HepG2 (cell line): Measurements from ENCODE around the gene FBXO28. TPM values are rescaled to one million over a fixed set of nuclear protein-coding genes. Genes with fewer than 3 reads are reported as not detected.
A peak's percentile ranks its signal among the peaks of the same experiment; 100 is the strongest.

ENCODE experiments used
- ATAC-seq: fragments of 200-7000 bp; cut with Tn5 transposase; 3 replicates; pipeline ENCODE4 v1.9.1; 2020; ENCODE audit warnings: mild to moderate bottlenecking, moderate library complexity
- BruUV-seq: library from RNA; stranded (reverse); fragments of 400-500 nt; replicated peaks from 2 replicates; lab custom pipeline; 2021; lab: Mats Ljungman, UMichigan
- CTCF ChIA-PET: fragments of 300-600 bp; formaldehyde crosslinking; extraction: SDS; loops from one replicate; lab custom pipeline; 2021; ENCODE audit warnings: low total read pairs, inconsistent platforms, low intra/inter-chr PET ratio; lab: Yijun Ruan, JAX
- POLR2A ChIA-PET: fragments of 350-600 bp; sonication (Branson Sonifier 250); formaldehyde crosslinking; loops from one replicate; lab custom pipeline; 2020; ENCODE audit warnings: antibody characterized with exemption, inconsistent platforms; lab: Yijun Ruan, JAX
- DNase-seq: peaks from one replicate; pipeline ENCODE4 v3.0.0-alpha.2; 2015; ENCODE audit warnings: low spot score
- FAIRE-seq: peaks from 3 replicates; lab custom pipeline; 2011; peaks lifted over from hg19 to GRCh38; lab: Jason Lieb, UNC
- H2AFZ ChIP-seq: one replicate; pipeline ENCODE4 v1.6.1; 2011; ENCODE audit warnings: low read length, inconsistent platforms
- H3K27ac ChIP-seq: fragments of 300-600 bp; 3 replicates; pipeline ENCODE4 v1.8.0; 2011; ENCODE audit warnings: mixed run types, mild to moderate bottlenecking, mixed read lengths, low read length, inconsistent platforms; ENCODE audit not compliant: insufficient read depth; ENCODE audit errors: extremely low read length
- H3K27me3 ChIP-seq, 2 experiments: fragments of 200-600 bp in 1 of 2; 2 replicates in 1 of 2; 3 replicates in 1 of 2; pipeline versions ENCODE4 v1.6.0 to v1.8.0; 2011; ENCODE audit warnings: low read length in 2 of 2, mild to moderate bottlenecking in 2 of 2, moderate library complexity in 2 of 2, inconsistent platforms in 1 of 2; ENCODE audit not compliant: insufficient read depth in 2 of 2, control insufficient read depth in 1 of 2
- H3K36me3 ChIP-seq, 2 experiments: fragments of 200-600 bp in 1 of 2; replicated peaks in 1 of 2; 2 replicates in 1 of 2; 3 replicates in 1 of 2; pipeline versions ENCODE4 v1.5.1 to v1.8.0; 2011; ENCODE audit warnings: low read length in 2 of 2, inconsistent platforms in 1 of 2; ENCODE audit not compliant: insufficient read depth in 2 of 2, control insufficient read depth in 1 of 2
- H3K4me1 ChIP-seq: 2 replicates; pipeline ENCODE4 v1.5.1; 2012; ENCODE audit warnings: low read length, inconsistent platforms; ENCODE audit not compliant: insufficient read depth
- H3K4me2 ChIP-seq: 2 replicates; pipeline ENCODE4 v1.6.0; 2011; ENCODE audit warnings: low read depth, low read length, inconsistent platforms
- H3K4me3 ChIP-seq, 3 experiments: fragments of 200-600 bp in 1 of 3; sonication (generic), shearing (Covaris generic) in 1 of 3; replicated peaks in 1 of 3; 2 replicates each; pipeline ENCODE4 v1.5.1; 2011 to 2016; ENCODE audit warnings: low read length in 3 of 3, inconsistent platforms in 2 of 3, low read depth in 2 of 3, mild to moderate bottlenecking in 2 of 3, control low read depth in 1 of 3, mixed read lengths in 1 of 3; ENCODE audit not compliant: insufficient read depth in 1 of 3
- H3K79me2 ChIP-seq: one replicate; pipeline ENCODE4 v1.6.1; 2011; ENCODE audit warnings: low read length, inconsistent platforms; ENCODE audit not compliant: insufficient read depth
- H3K9ac ChIP-seq: 2 replicates; pipeline ENCODE4 v1.6.0; 2011; ENCODE audit warnings: mild to moderate bottlenecking, low read depth, low read length, inconsistent platforms; ENCODE audit not compliant: insufficient read depth
- H3K9me3 ChIP-seq: 2 replicates; pipeline ENCODE4 v1.5.1; 2012; ENCODE audit warnings: mild to moderate bottlenecking, low read length
- H4K20me1 ChIP-seq: 2 replicates; pipeline ENCODE4 v1.6.0; 2011; ENCODE audit warnings: inconsistent platforms, mild to moderate bottlenecking, low read length, moderate library complexity; ENCODE audit not compliant: insufficient read depth
- GABPA ChIP-seq, 2 experiments: IDR thresholded peaks; 2 replicates each; pipeline ENCODE4 v1.6.1; 2011 to 2016; ENCODE audit warnings: low read depth in 2 of 2, low read length in 1 of 2, missing biosample characterization in 1 of 2, missing genetic modification characterization in 1 of 2
- HNRNPH1 ChIP-seq: fragments of 200-400 bp; formaldehyde crosslinking; optimal IDR thresholded peaks from 2 replicates; pipeline ENCODE3; 2017; ENCODE audit warnings: mild to moderate bottlenecking, low read depth, low read length
- MAFG ChIP-seq: sonication (generic); formaldehyde crosslinking; IDR thresholded peaks from 2 replicates; pipeline ENCODE4 v1.5.1; 2020; ENCODE audit warnings: mild to moderate bottlenecking, missing genetic modification reagents
- NFYC ChIP-seq: IDR thresholded peaks from 2 replicates; pipeline ENCODE4 v1.6.1; 2016; ENCODE audit warnings: missing genetic modification reagents, missing compliant biosample characterization
- ZNF326 ChIP-seq: sonication (generic); formaldehyde crosslinking; IDR thresholded peaks from 2 replicates; pipeline ENCODE4 v1.4.0; 2020; ENCODE audit warnings: missing genetic modification reagents, borderline replicate concordance
- ZNF337 ChIP-seq: sonication (generic); formaldehyde crosslinking; IDR thresholded peaks from 2 replicates; pipeline ENCODE4 v1.5.1; 2020; ENCODE audit warnings: missing genetic modification reagents, low read depth, mild to moderate bottlenecking, borderline replicate concordance
- ZNF546 ChIP-seq: sonication (generic); formaldehyde crosslinking; conservative IDR thresholded peaks from 2 replicates; pipeline ENCODE4 v1.8.1; 2023; ENCODE audit warnings: mild to moderate bottlenecking, missing genetic modification reagents
- WGBS: methylation state at CpG from one replicate; pipeline ENCODE4 v1.1.6; 2017; ENCODE audit warnings: low lambda C conversion rate; 5-methylcytosine and 5-hydroxymethylcytosine counted together
- in situ Hi-C: cut with HindIII; loops from 2 replicates; pipeline ENCODE4 v1.10.0; 2017; ENCODE audit warnings: low pct_unique_long_range_greater_than_20kb; ENCODE audit not compliant: extremely low pct_ligation_motif_present
- intact Hi-C: fragments of 100-400 bp; cut with micrococcal nuclease; formaldehyde crosslinking; loops from one replicate; pipeline ENCODE4 v1.10.0; 2022; ENCODE audit not compliant: unreplicated experiment
- polyA plus RNA-seq, 8 experiments: library from polyadenylated mRNA; depleted of rRNA in 3 of 8; stranded (reverse) in 7 of 8; unstranded in 1 of 8; fragments of >200 nt; fragmentation: Illumina TruSeq in 4 of 8; extraction: Trizol in 4 of 8; gene quantifications; 2 replicates each; pipeline versions ENCODE4 v1.2.1 to v1.2.3, GENCODE V29; 2011 to 2016; ENCODE audit warnings: low read depth in 4 of 8, missing spikeins in 1 of 8, mixed read lengths in 1 of 8; ENCODE audit not compliant: insufficient read depth in 1 of 8
- total RNA-seq, 5 experiments: library from RNA; depleted of rRNA; stranded (reverse); fragments of >200 nt; fragmentation: Illumina TruSeq; extraction: Trizol; gene quantifications; 2 replicates each; pipeline ENCODE4 v1.2.3, GENCODE V29; 2016; ENCODE audit warnings: low read depth in 1 of 5
- TF ChIP-seq, protein P1 (sequence below): sonication (generic); formaldehyde crosslinking; IDR thresholded peaks from one replicate; pipeline ENCODE4 v1.5.1; 2020; ENCODE audit warnings: mild to moderate bottlenecking, missing genetic modification reagents; ENCODE audit errors: not compliant biosample characterization
- TF ChIP-seq, protein P2 (sequence below), 2 experiments: IDR thresholded peaks; 2 replicates each; pipeline ENCODE4 v1.6.1; 2011 to 2012; ENCODE audit warnings: low read length in 2 of 2, borderline replicate concordance in 1 of 2, low read depth in 1 of 2, mild to moderate bottlenecking in 1 of 2, moderate library complexity in 1 of 2
- TF ChIP-seq, protein P3 (sequence below): sonication (generic); formaldehyde crosslinking; IDR thresholded peaks from 2 replicates; pipeline ENCODE4 v1.8.1; 2023; ENCODE audit warnings: missing genetic modification reagents, mild to moderate bottlenecking, borderline replicate concordance

The FBXO28 gene
- total and polyA plus RNA-seq, 2 of the 13 experiments (the other 11 are each of a cell fraction or from before 2014, with no cell fraction given), result 8.5 to 29.1 TPM

DNA sequence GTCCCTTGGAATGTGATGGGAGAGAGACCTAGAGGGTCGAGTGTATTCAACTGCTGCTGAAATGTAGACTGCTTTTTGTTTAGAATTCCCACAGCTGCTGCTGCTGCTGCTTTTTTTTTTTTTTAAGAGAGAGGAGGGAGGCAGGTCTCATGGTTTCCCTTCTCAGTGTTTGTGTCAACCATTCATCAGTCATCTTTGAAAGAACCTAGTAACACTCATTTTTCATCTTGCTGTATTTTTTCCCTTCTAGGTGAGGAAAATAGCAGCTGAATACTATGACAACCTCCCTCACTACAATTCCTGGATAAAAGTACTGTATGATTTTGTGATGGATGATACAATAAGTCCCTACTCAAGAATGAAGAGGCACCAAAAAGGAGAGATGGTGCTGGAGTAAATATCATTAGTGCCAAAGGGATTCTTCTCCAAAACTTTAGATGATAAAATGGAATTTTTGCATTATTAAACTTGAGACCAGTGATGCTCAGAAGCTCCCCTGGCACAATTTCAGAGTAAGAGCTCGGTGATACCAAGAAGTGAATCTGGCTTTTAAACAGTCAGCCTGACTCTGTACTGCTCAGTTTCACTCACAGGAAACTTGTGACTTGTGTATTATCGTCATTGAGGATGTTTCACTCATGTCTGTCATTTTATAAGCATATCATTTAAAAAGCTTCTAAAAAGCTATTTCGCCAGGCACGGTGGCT is 78.3 kb downstream of the FBXO28 start:
- Histone ChIP-seq H3K4me3 (no peak overlapping the region), H3K4me2 (no peak overlapping the region), H3K9me3 (no peaks in the 10 kb centered on the region), H4K20me1 (no peaks in the 10 kb centered on the region), H3K4me1 (peaks cover 17% of the 10 kb centered on the region), H3K27ac (no peak overlapping the region), H2AFZ (no peak overlapping the region), H3K9ac (no peak overlapping the region), H3K79me2 (peaks cover 4% of the 10 kb centered on the region), H3K36me3 (peaks cover 0 to 8% of the 10 kb centered on the region in 2 experiments; a peak in 2 of 5 replicates), H3K27me3 (no peaks in the 10 kb centered on the region)
- WGBS, result 91% methylated on average over 5 of the region's 5 CpGs
- ChIA-PET CTCF (no interaction called here), POLR2A (interaction anchor here (1.9 kb wide), 1 partner anchor 9 kb away, joined by 4 read pairs; the partner anchor contains the start of gene DEGS1)
- FAIRE-seq, result no peak
- in situ Hi-C loops, result no loop called here
- DNase-seq, result no peak
- BruUV-seq, result TSS peak; percentile 43
- intact Hi-C loops, result no loop called here
- ATAC-seq, result no peak
- TF ChIP-seq ZNF326 (CRISPR knock-in tag), result no peak
- TF ChIP-seq HNRNPH1, result no peak
- no peak for TF ChIP-seq NFYC (CRISPR knock-in tag)
- TF ChIP-seq, protein P1, sequence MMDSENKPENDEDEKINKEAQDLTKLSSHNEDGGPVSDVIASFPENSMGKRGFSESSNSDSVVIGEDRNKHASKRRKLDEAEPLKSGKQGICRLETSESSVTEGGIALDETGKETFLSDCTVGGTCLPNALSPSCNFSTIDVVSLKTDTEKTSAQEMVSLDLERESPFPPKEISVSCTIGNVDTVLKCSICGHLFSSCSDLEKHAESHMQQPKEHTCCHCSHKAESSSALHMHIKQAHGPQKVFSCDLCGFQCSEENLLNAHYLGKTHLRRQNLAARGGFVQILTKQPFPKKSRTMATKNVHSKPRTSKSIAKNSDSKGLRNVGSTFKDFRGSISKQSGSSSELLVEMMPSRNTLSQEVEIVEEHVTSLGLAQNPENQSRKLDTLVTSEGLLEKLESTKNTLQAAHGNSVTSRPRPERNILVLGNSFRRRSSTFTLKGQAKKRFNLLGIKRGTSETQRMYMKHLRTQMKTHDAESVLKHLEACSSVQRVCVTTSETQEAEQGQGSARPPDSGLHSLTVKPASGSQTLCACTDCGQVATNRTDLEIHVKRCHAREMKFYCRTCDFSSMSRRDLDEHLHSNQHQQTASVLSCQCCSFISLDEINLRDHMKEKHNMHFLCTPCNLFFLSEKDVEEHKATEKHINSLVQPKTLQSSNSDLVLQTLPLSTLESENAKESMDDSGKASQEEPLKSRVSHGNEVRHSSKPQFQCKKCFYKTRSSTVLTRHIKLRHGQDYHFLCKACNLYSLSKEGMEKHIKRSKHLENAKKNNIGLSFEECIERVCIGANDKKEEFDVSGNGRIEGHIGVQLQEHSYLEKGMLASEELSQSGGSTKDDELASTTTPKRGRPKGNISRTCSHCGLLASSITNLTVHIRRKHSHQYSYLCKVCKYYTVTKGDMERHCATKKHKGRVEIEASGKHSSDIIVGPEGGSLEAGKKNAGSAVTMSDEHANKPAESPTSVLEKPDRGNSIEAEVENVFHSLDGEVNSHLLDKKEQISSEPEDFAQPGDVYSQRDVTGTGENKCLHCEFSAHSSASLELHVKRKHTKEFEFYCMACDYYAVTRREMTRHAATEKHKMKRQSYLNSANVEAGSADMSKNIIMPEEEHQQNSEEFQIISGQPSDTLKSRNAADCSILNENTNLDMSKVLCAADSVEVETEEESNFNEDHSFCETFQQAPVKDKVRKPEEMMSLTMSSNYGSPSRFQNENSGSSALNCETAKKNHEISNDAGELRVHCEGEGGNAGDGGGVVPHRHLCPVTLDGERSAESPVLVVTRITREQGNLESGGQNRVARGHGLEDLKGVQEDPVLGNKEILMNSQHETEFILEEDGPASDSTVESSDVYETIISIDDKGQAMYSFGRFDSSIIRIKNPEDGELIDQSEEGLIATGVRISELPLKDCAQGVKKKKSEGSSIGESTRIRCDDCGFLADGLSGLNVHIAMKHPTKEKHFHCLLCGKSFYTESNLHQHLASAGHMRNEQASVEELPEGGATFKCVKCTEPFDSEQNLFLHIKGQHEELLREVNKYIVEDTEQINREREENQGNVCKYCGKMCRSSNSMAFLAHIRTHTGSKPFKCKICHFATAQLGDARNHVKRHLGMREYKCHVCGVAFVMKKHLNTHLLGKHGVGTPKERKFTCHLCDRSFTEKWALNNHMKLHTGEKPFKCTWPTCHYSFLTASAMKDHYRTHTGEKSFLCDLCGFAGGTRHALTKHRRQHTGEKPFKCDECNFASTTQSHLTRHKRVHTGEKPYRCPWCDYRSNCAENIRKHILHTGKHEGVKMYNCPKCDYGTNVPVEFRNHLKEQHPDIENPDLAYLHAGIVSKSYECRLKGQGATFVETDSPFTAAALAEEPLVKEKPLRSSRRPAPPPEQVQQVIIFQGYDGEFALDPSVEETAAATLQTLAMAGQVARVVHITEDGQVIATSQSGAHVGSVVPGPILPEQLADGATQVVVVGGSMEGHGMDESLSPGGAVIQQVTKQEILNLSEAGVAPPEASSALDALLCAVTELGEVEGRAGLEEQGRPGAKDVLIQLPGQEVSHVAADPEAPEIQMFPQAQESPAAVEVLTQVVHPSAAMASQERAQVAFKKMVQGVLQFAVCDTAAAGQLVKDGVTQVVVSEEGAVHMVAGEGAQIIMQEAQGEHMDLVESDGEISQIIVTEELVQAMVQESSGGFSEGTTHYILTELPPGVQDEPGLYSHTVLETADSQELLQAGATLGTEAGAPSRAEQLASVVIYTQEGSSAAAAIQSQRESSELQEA (CRISPR knock-in tag), result no peak
- TF ChIP-seq, protein P2, sequence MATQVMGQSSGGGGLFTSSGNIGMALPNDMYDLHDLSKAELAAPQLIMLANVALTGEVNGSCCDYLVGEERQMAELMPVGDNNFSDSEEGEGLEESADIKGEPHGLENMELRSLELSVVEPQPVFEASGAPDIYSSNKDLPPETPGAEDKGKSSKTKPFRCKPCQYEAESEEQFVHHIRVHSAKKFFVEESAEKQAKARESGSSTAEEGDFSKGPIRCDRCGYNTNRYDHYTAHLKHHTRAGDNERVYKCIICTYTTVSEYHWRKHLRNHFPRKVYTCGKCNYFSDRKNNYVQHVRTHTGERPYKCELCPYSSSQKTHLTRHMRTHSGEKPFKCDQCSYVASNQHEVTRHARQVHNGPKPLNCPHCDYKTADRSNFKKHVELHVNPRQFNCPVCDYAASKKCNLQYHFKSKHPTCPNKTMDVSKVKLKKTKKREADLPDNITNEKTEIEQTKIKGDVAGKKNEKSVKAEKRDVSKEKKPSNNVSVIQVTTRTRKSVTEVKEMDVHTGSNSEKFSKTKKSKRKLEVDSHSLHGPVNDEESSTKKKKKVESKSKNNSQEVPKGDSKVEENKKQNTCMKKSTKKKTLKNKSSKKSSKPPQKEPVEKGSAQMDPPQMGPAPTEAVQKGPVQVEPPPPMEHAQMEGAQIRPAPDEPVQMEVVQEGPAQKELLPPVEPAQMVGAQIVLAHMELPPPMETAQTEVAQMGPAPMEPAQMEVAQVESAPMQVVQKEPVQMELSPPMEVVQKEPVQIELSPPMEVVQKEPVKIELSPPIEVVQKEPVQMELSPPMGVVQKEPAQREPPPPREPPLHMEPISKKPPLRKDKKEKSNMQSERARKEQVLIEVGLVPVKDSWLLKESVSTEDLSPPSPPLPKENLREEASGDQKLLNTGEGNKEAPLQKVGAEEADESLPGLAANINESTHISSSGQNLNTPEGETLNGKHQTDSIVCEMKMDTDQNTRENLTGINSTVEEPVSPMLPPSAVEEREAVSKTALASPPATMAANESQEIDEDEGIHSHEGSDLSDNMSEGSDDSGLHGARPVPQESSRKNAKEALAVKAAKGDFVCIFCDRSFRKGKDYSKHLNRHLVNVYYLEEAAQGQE (IDR thresholded peaks at IDR 0.05; ENCODE audit: borderline replicate concordance in 1 of 2, low read depth in 1 of 2, low read length in 2 of 2), result no peak
- TF ChIP-seq, protein P3, sequence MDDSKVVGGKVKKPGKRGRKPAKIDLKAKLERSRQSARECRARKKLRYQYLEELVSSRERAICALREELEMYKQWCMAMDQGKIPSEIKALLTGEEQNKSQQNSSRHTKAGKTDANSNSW, result no peak
- no peak for TF ChIP-seq ZNF337 (CRISPR knock-in tag)
- no peak for TF ChIP-seq ZNF546 (CRISPR knock-in tag)
- no peak for TF ChIP-seq MAFG (CRISPR knock-in tag)
- TF ChIP-seq GABPA (IDR thresholded peaks at IDR 0.05; ENCODE audit: low read depth, low read length), result no peak
- TF ChIP-seq GABPA (CRISPR knock-in tag; IDR thresholded peaks at IDR 0.05; ENCODE audit: low read depth), result no peak
